PC-9 (cell line): ENCODE measurements around the gene HTR3D. TPM values are rescaled to one million over a fixed set of nuclear protein-coding genes. Genes with fewer than 3 reads are reported as not detected.
A peak's percentile ranks its signal among the peaks of the same experiment; 100 is the strongest.

ENCODE experiments used
- BruUV-seq: library from RNA; stranded (reverse); fragments of 400-500 nt; replicated peaks from 2 replicates; lab custom pipeline; 2021; lab: Mats Ljungman, UMichigan
- CTCF ChIA-PET: fragments of 300-600 bp; sonication (Branson Sonifier 250); formaldehyde crosslinking; loops from one replicate; lab custom pipeline; 2022; ENCODE audit warnings: antibody characterized with exemption; lab: Charles Lee
- POLR2A ChIA-PET: fragments of 300-600 bp; sonication (Branson Sonifier 250); formaldehyde crosslinking; loops from one replicate; lab custom pipeline; 2022; ENCODE audit warnings: antibody characterized with exemption; ENCODE audit not compliant: unreplicated experiment; lab: Charles Lee
- DNase-seq, 2 experiments: peaks; one replicate each; pipeline versions ENCODE4 v3.0.0 to v3.0.0-alpha.2; 2015 to 2022; ENCODE audit warnings: mixed read lengths in 1 of 2
- H2AFZ ChIP-seq: fragments of 200-600 bp; sonication (generic); 2 replicates; pipeline ENCODE4 v1.8.1; 2017; ENCODE audit warnings: antibody characterized with exemption
- H3F3A ChIP-seq: fragments of 200-600 bp; sonication (generic); 2 replicates; pipeline ENCODE4 v1.8.1; 2017; ENCODE audit warnings: antibody characterized with exemption, mild to moderate bottlenecking, low read depth; ENCODE audit not compliant: insufficient read depth
- H3K27ac ChIP-seq: fragments of 200-600 bp; sonication (generic); 2 replicates; pipeline ENCODE4 v1.6.1; 2016; ENCODE audit warnings: mixed run types
- H3K27me3 ChIP-seq: fragments of 200-600 bp; sonication (generic); 2 replicates; pipeline ENCODE4 v1.6.1; 2016; ENCODE audit warnings: low read depth, mixed run types; ENCODE audit not compliant: insufficient read depth
- H3K36me3 ChIP-seq: fragments of 200-600 bp; sonication (generic); 2 replicates; pipeline ENCODE4 v1.6.1; 2016; ENCODE audit warnings: low read depth, mixed run types
- H3K4me1 ChIP-seq: fragments of 200-600 bp; sonication (generic); replicated peaks from 2 replicates; pipeline ENCODE4 v1.6.1; 2016; ENCODE audit warnings: mixed run types; ENCODE audit not compliant: insufficient read depth
- H3K4me2 ChIP-seq: fragments of 200-600 bp; sonication (generic); 2 replicates; pipeline ENCODE4 v1.6.1; 2017; ENCODE audit warnings: mixed run types
- H3K4me3 ChIP-seq: fragments of 200-600 bp; sonication (generic); 2 replicates; pipeline ENCODE4 v1.6.1; 2016; ENCODE audit warnings: mixed run types
- H3K79me2 ChIP-seq: fragments of 200-600 bp; sonication (generic); 2 replicates; pipeline ENCODE4 v1.6.1; 2017; ENCODE audit warnings: low read depth, mixed run types
- H3K9me2 ChIP-seq: fragments of 200-600 bp; sonication (generic); 2 replicates; pipeline ENCODE4 v1.8.1; 2017; ENCODE audit warnings: mild to moderate bottlenecking; ENCODE audit not compliant: insufficient read depth
- H3K9me3 ChIP-seq: fragments of 200-600 bp; sonication (generic); 2 replicates; pipeline ENCODE4 v1.8.1; 2016; ENCODE audit warnings: low read depth; ENCODE audit not compliant: insufficient read depth
- H4K20me1 ChIP-seq: fragments of 200-600 bp; sonication (generic); 2 replicates; pipeline ENCODE4 v1.8.1; 2017; ENCODE audit not compliant: insufficient read depth
- EZH2 ChIP-seq: fragments of 200-600 bp; sonication (generic); IDR thresholded peaks from 2 replicates; pipeline ENCODE4 v1.8.0; 2017; ENCODE audit warnings: antibody characterized with exemption, low read depth
- intact Hi-C: fragments of 100-400 bp; cut with micrococcal nuclease; formaldehyde crosslinking; loops from one replicate; pipeline ENCODE4 v1.10.0; 2022; ENCODE audit not compliant: unreplicated experiment
- total RNA-seq: library from RNA; stranded (reverse); gene quantifications from 2 replicates; pipeline ENCODE4 v1.2.3, GENCODE V29; 2021
- TF ChIP-seq, protein P1 (sequence below): fragments of 200-600 bp; sonication (generic); conservative IDR thresholded peaks from 2 replicates; pipeline ENCODE4 v1.6.1; 2017; ENCODE audit warnings: mixed run types, antibody characterized with exemption, mild to moderate bottlenecking, moderate library complexity

Gene HTR3D
- total RNA-seq, 1 experiment from 2014 or later = not detected

GRCh38 chr3:184040010-184040409, 8.5 kb downstream of the HTR3D start:
- Histone ChIP-seq H3F3A (no peaks in the 10 kb centered on the region), H3K9me3 (no peaks in the 10 kb centered on the region), H3K36me3 (no peaks in the 10 kb centered on the region), H3K9me2 (no peaks in the 10 kb centered on the region), H3K4me2 (no peak overlapping the region), H3K4me3 (no peak overlapping the region), H3K4me1 (no peaks in the 10 kb centered on the region), H4K20me1 (no peaks in the 10 kb centered on the region), H3K79me2 (no peaks in the 10 kb centered on the region), H3K27me3 (no peaks in the 10 kb centered on the region), H3K27ac (no peak overlapping the region), H2AFZ (no peak overlapping the region)
- BruUV-seq = no TSS peak
- intact Hi-C loops = loop anchor here (1.0 to 5.0 kb wide), 5 partner anchors 77 to 247 kb away; partner anchors contain the start of genes ALG3 and EEF1AKMT4
- no peak for TF ChIP-seq EZH2
- TF ChIP-seq, protein P1, sequence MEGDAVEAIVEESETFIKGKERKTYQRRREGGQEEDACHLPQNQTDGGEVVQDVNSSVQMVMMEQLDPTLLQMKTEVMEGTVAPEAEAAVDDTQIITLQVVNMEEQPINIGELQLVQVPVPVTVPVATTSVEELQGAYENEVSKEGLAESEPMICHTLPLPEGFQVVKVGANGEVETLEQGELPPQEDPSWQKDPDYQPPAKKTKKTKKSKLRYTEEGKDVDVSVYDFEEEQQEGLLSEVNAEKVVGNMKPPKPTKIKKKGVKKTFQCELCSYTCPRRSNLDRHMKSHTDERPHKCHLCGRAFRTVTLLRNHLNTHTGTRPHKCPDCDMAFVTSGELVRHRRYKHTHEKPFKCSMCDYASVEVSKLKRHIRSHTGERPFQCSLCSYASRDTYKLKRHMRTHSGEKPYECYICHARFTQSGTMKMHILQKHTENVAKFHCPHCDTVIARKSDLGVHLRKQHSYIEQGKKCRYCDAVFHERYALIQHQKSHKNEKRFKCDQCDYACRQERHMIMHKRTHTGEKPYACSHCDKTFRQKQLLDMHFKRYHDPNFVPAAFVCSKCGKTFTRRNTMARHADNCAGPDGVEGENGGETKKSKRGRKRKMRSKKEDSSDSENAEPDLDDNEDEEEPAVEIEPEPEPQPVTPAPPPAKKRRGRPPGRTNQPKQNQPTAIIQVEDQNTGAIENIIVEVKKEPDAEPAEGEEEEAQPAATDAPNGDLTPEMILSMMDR = peak; percentile 84
- POLR2A ChIA-PET = no interaction called here
- peak in 1 of 2 experiments; percentile 44 for DNase-seq
- CTCF ChIA-PET = interaction anchor here (0.7 to 1.2 kb wide), 2 partner anchors 34 to 95 kb away, joined by 3 to 4 read pairs; partner anchors contain the start of gene EIF2B5

DNA sequence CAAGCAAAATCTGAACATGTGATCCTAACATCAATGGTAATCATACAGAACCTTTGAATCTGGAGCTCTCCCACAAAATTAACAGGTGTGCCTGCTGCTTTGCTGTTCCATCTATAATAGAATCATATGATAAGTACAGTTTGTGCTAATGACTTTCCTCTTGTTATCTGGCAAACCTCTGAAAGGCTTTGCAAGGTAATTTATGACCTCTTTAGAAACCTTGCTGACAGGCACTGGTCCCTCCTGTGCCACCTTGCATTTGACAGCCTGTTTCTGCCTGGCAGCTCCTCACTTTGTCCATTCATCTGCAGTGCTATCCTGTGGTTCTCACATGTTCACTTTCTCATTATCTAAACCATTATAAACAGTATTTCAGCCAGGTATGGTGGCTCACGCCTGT, 11.1 kb downstream of the HTR3D start:
- no peaks in the 10 kb centered on the region for H3K36me3 ChIP-seq
- no peaks in the 10 kb centered on the region for H3K9me3 ChIP-seq
- no peak overlapping the region for H3K4me3 ChIP-seq
- TF ChIP-seq, protein P1 = no peak
- TF ChIP-seq EZH2 = no peak
- BruUV-seq = no TSS peak
- no peaks in the 10 kb centered on the region for H4K20me1 ChIP-seq
- H2AFZ ChIP-seq = no peak overlapping the region
- intact Hi-C loops = loop anchor here (5.0 kb wide), 2 partner anchors 75 to 245 kb away; no protein-coding TSS in a partner anchor
- ChIA-PET POLR2A (interaction anchor here (0.6 kb wide), 2 partner anchors 67 to 1618 kb away, joined by 3 to 11 read pairs; no protein-coding TSS in a partner anchor), CTCF (no interaction called here)
- no peak for DNase-seq
- H3K9me2 ChIP-seq = no peaks in the 10 kb centered on the region
- no peak overlapping the region for H3K4me2 ChIP-seq
- H3K27ac ChIP-seq = no peak overlapping the region
- no peaks in the 10 kb centered on the region for H3K79me2 ChIP-seq
- H3F3A ChIP-seq = no peaks in the 10 kb centered on the region
- H3K27me3 ChIP-seq = no peaks in the 10 kb centered on the region
- no peaks in the 10 kb centered on the region for H3K4me1 ChIP-seq

DNA sequence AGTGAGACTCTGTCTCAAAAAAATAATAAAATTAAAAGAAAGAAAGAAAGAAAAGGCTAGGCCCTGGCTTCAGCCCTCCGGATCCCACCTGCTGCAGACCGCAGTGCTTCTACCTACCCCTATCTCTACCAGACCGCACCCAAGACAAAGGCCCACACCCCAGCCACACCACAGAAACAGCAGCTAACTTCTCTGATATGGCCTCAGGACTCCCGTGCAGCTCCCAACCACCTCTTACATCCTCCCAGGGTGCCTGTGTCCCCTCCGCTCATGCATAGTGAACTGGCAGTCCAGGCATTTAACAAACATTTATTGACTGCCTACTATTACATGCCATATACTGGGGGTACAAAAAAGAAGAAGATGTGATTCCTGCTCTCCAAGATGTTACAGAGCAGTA, 14.5 kb downstream of the HTR3D start:
- H3K4me1 ChIP-seq = no peaks in the 10 kb centered on the region
- H3K9me3 ChIP-seq = no peaks in the 10 kb centered on the region
- H3K27me3 ChIP-seq = no peaks in the 10 kb centered on the region
- H2AFZ ChIP-seq = no peak overlapping the region
- no TSS peak for BruUV-seq
- no peaks in the 10 kb centered on the region for H3K79me2 ChIP-seq
- no peak overlapping the region for H3K27ac ChIP-seq
- POLR2A ChIA-PET = no interaction called here
- CTCF ChIA-PET = interaction anchor here (0.7 kb wide), 1 partner anchor 22 kb away, joined by 5 read pairs; no protein-coding TSS in a partner anchor
- intact Hi-C loops = no loop called here
- H4K20me1 ChIP-seq = no peaks in the 10 kb centered on the region
- no peaks in the 10 kb centered on the region for H3K9me2 ChIP-seq
- no peaks in the 10 kb centered on the region for H3F3A ChIP-seq
- H3K4me3 ChIP-seq = no peak overlapping the region
- no peak for DNase-seq
- TF ChIP-seq EZH2 = no peak
- TF ChIP-seq, protein P1 = no peak
- no peaks in the 10 kb centered on the region for H3K36me3 ChIP-seq
- no peak overlapping the region for H3K4me2 ChIP-seq
